SK-N-SH treated with all-trans-retinoic acid at 6 μM for 48 hours (cell line): ENCODE results near the gene HIF3A.

Experiments used
- ARNTL ChIP-seq: fragments of 450-650 bp; formaldehyde crosslinking; IDR thresholded peaks from 2 replicates; pipeline ENCODE4 v1.5.0; 2020; ENCODE audit warnings: low read depth, mild to moderate bottlenecking, moderate library complexity, borderline replicate concordance
- ESRRG ChIP-seq: fragments of 250-450 bp; sonication (Bioruptor Pico); IDR thresholded peaks from 2 replicates; pipeline ENCODE4 v1.6.1; 2021; ENCODE audit warnings: mild to moderate bottlenecking
- GLIS3 ChIP-seq: fragments of 250-450 bp; sonication (Bioruptor Pico); IDR thresholded peaks from 2 replicates; pipeline ENCODE4 v1.5.0; 2020; ENCODE audit warnings: mild to moderate bottlenecking, moderate library complexity
- RARB ChIP-seq: fragments of 250-450 bp; sonication (Bioruptor Pico); IDR thresholded peaks from 2 replicates; pipeline ENCODE4 v1.8.0; 2021; ENCODE audit warnings: mild to moderate bottlenecking, moderate library complexity
- ZFP30 ChIP-seq: fragments of 450-650 bp; formaldehyde crosslinking; IDR thresholded peaks from 2 replicates; pipeline ENCODE4 v1.5.0; 2022; ENCODE audit warnings: mild to moderate bottlenecking, moderate library complexity

DNA sequence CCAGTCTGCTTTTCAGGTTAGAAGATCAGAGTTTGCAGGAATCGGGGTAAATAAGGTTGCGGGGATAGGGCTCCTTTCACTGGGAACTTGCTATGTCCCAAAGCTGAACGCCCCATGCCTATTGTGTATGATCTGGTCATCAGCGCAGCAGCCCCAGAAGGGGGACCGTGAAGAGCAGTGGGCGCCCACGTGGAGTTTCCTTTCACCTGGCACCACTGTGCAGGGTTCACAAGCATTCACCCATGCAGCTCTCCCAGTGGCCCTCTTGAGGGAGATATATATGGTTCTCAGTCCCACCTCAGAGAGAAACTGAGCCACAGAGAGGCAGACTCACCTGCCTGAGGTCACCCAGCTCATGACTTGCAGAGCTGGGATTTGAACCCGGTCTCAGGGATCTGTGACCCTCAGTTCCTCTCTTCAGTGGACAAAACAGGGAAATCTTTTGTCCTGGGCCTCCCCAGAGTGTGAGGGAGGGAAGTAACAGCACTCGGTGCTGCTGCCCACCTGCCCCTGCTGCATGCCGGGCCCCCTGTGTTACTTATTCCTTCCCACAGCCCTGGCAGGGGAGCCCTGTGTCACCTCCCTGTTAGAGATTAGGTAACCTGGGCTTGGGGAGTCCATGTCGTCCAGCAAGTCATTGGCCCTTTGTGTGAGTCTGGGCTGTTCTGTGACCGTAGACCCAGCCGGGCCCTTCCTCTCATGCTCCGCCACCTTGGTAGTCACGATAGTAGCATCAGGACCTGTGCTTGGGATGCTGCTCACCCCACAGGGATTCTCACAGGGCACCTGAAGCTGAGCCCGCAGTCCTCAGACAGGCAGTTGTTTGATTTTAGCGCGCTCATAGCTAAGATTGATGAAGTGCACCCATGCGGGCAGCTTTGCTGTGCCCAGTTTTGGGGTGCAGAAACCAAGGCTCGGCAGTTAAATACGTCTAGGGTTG, 78.0 kb downstream of the HIF3A start:
- TF ChIP-seq RARB (CRISPR knock-in tag) (no peak), ESRRG (CRISPR knock-in tag) (no peak), ARNTL (CRISPR knock-in tag) (no peak), ZFP30 (CRISPR knock-in tag) (no peak), GLIS3 (CRISPR knock-in tag) (no peak)
